ENCODE data around the gene ANKH.

DNA sequence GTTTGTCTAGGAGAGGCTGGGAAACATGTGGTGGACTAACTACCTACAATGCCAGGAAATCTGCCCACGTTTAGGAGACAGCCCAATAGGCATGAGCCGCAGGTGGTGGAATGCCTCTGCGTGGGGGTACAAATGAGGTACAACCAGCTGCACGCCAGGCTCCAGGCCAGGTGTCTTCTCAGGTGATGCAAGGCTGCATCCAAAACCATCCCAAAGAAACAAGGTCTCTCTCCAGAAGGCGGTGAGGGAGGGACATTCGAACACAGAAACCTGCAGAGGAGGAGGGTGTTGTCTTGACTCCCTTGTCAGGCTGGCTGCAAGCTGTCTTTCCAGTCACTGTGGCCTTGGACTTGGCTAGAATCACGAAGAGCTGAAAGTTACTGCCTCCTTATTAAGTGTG, 11.6 kb downstream of the ANKH start:
- no peak for TF ChIP-seq YY1 (IDR thresholded peaks at IDR 0.05; ENCODE audit: insufficient read depth, insufficient read length)
- no peak for TF ChIP-seq ZNF274 (IDR thresholded peaks at IDR 0.05; ENCODE audit: low read depth, low read length)
- TF ChIP-seq SUZ12 (IDR thresholded peaks at IDR 0.05; ENCODE audit: extremely low read depth, insufficient read depth, insufficient read length), result no peak
